Smooth muscle cell of the brain vasculature (primary cell): ENCODE results near the gene ARHGEF11.

Experiments used
- DNase-seq: peaks from one replicate; pipeline ENCODE4 v3.0.0-alpha.2; 2012; ENCODE audit warnings: low read depth, low spot score

ARHGEF11 gene

GRCh38 chr1:156910309-156910782, 135.2 kb downstream of the ARHGEF11 start:
- no peak for DNase-seq

- DNase-seq = no peak
Measured at GRCh38 chr1:156909671-156910070, 135.9 kb downstream of the ARHGEF11 start.

- DNase-seq = no peak
Measured at GRCh38 chr1:156908955-156909354, 136.6 kb downstream of the ARHGEF11 start.

- DNase-seq = no peak
Measured at GRCh38 chr1:156908541-156908940, 137.0 kb downstream of the ARHGEF11 start.

- DNase-seq = no peak
Measured at GRCh38 chr1:156906206-156906906, 139.2 kb downstream of the ARHGEF11 start.

- no peak for DNase-seq
Measured at GRCh38 chr1:156905651-156906050, 139.9 kb downstream of the ARHGEF11 start.

- no peak for DNase-seq
Measured at GRCh38 chr1:156905176-156905575, 140.4 kb downstream of the ARHGEF11 start.

- DNase-seq = no peak
Measured at GRCh38 chr1:156904187-156904959, 141.2 kb downstream of the ARHGEF11 start.

GRCh38 chr1:156903328-156904091, 142.0 kb downstream of the ARHGEF11 start:
- DNase-seq = no peak

- DNase-seq = no peak
Measured at GRCh38 chr1:156901966-156902915, 143.3 kb downstream of the ARHGEF11 start.

- no peak for DNase-seq
Measured at GRCh38 chr1:156901590-156901900, 144.0 kb downstream of the ARHGEF11 start.

- DNase-seq = no peak
Measured at GRCh38 chr1:156900896-156901589, 144.5 kb downstream of the ARHGEF11 start.

- DNase-seq = no peak
Measured at GRCh38 chr1:156899956-156900718, 145.4 kb downstream of the ARHGEF11 start.

GRCh38 chr1:156898971-156899664, 146.4 kb downstream of the ARHGEF11 start:
- no peak for DNase-seq

GRCh38 chr1:156898161-156898566, 147.4 kb downstream of the ARHGEF11 start:
- no peak for DNase-seq

GRCh38 chr1:156897078-156897825, 148.3 kb downstream of the ARHGEF11 start:
- no peak for DNase-seq

GRCh38 chr1:156896490-156897033, 149.0 kb downstream of the ARHGEF11 start:
- DNase-seq = no peak

- no peak for DNase-seq
Measured at GRCh38 chr1:156895927-156896326, 149.6 kb downstream of the ARHGEF11 start.
